Hematopoietic multipotent progenitor cell treated with erythropoietin and hydrocortisone succinate and interleukin-3 and kit ligand, for 6 days (in vitro differentiated cells): ENCODE data around the gene SLAMF8.

Experiments used
- DNase-seq: peaks from one replicate; pipeline ENCODE4 v3.0.0-alpha.2; 2015

Gene SLAMF8

GRCh38 chr1:159873530-159874143 lies 47.0 kb downstream of the SLAMF8 start:
- no peak for DNase-seq

- peak; percentile 76 for DNase-seq
Measured at GRCh38 chr1:159877695-159878444, 51.2 kb downstream of the SLAMF8 start.

GRCh38 chr1:159879136-159879535 lies 52.5 kb downstream of the SLAMF8 start:
- no peak for DNase-seq

GRCh38 chr1:159879977-159880376 lies 53.3 kb downstream of the SLAMF8 start:
- DNase-seq, result peak; percentile 50

GRCh38 chr1:159880430-159880829 lies 53.8 kb downstream of the SLAMF8 start:
- no peak for DNase-seq

GRCh38 chr1:159881622-159882526 lies 55.2 kb downstream of the SLAMF8 start:
- DNase-seq, result no peak

GRCh38 chr1:159882527-159882862 lies 55.8 kb downstream of the SLAMF8 start:
- DNase-seq, result no peak

- DNase-seq, result no peak
Measured at GRCh38 chr1:159883134-159883533, 56.5 kb downstream of the SLAMF8 start.

- DNase-seq, result no peak
Measured at GRCh38 chr1:159884296-159884695, 57.6 kb downstream of the SLAMF8 start.
